Measurements from ENCODE around the gene C5orf46.
"Not testable (repeated sequence)": the region's sequence is repeated elsewhere in the genome, so short reads cannot be mapped to it uniquely, and the experiment has no call there.

C5orf46 gene

GRCh38 chr5:147906326-147907095 lies at the start of gene C5orf46:
Gene C5orf46 (minus strand): TSS chr5:147906538. CDS start chr5:147906501, 37 bp downstream.
- peak; percentile 61 for DNase-seq (ENCODE audit: low read depth)

- DNase-seq (ENCODE audit: low read depth), result no peak
Observed at GRCh38 chr5:147954971-147955370, 48.6 kb upstream of the C5orf46 start.

- DNase-seq (ENCODE audit: low read depth), result no peak
Observed at GRCh38 chr5:147949711-147950573, 43.6 kb upstream of the C5orf46 start.

GRCh38 chr5:147946658-147947274 lies 40.4 kb upstream of the C5orf46 start:
- DNase-seq (ENCODE audit: low read depth), result not testable (repeated sequence)

GRCh38 chr5:147939431-147940114 lies 33.2 kb upstream of the C5orf46 start:
- no peak for DNase-seq (ENCODE audit: low read depth)

GRCh38 chr5:147935032-147935431 lies 28.7 kb upstream of the C5orf46 start:
- DNase-seq (ENCODE audit: low read depth), result peak; percentile 36

- DNase-seq (ENCODE audit: low read depth), result no peak
Observed at GRCh38 chr5:147930769-147931168, 24.4 kb upstream of the C5orf46 start.

- DNase-seq (ENCODE audit: low read depth), result no peak
Observed at GRCh38 chr5:147927901-147928300, 21.6 kb upstream of the C5orf46 start.

- DNase-seq (ENCODE audit: low read depth), result no peak
Observed at GRCh38 chr5:147925020-147925419, 18.7 kb upstream of the C5orf46 start.

GRCh38 chr5:147921136-147921535 lies 14.8 kb upstream of the C5orf46 start:
- DNase-seq (ENCODE audit: low read depth), result no peak

- DNase-seq (ENCODE audit: low read depth), result no peak
Observed at GRCh38 chr5:147920420-147921030, 14.2 kb upstream of the C5orf46 start.

GRCh38 chr5:147918899-147919298 lies 12.6 kb upstream of the C5orf46 start:
- DNase-seq (ENCODE audit: low read depth), result no peak

- DNase-seq (ENCODE audit: low read depth), result peak; percentile 5
Observed at GRCh38 chr5:147918101-147918685, 11.9 kb upstream of the C5orf46 start.

GRCh38 chr5:147913786-147914185 lies 7.4 kb upstream of the C5orf46 start:
- peak; percentile 14 for DNase-seq (ENCODE audit: low read depth)

- no peak for DNase-seq (ENCODE audit: low read depth)
Observed at GRCh38 chr5:147912011-147912410, 5.7 kb upstream of the C5orf46 start.

GRCh38 chr5:147911427-147911826 lies 5.1 kb upstream of the C5orf46 start:
- DNase-seq (ENCODE audit: low read depth), result no peak

GRCh38 chr5:147904110-147904509 lies 2.2 kb downstream of the C5orf46 start:
- no peak for DNase-seq (ENCODE audit: low read depth)

GRCh38 chr5:147902609-147903115 lies 3.7 kb downstream of the C5orf46 start:
- DNase-seq (ENCODE audit: low read depth), result no peak

- DNase-seq (ENCODE audit: low read depth), result no peak
Observed at GRCh38 chr5:147901599-147902039, 4.7 kb downstream of the C5orf46 start.

GRCh38 chr5:147898875-147899401 lies 7.4 kb downstream of the C5orf46 start:
- no peak for DNase-seq (ENCODE audit: low read depth)

- DNase-seq (ENCODE audit: low read depth), result no peak
Observed at GRCh38 chr5:147895864-147896263, 10.5 kb downstream of the C5orf46 start.

All from HS-5 (cell line).